Trophoblast cell (in vitro differentiated cells and primary cell): Measurements from ENCODE around the gene FRMPD4.

Source experiments
- DNase-seq, 2 donors: peaks; one replicate each; pipeline ENCODE4 v3.0.0-alpha.2; 2016
- H2AFZ ChIP-seq: 2 replicates; pipeline ENCODE4 v1.6.1; 2013; ENCODE audit warnings: low read length, moderate library complexity, mild to moderate bottlenecking; ENCODE audit not compliant: insufficient read depth, poor library complexity
- H2AK5ac ChIP-seq: 2 replicates; pipeline ENCODE4 v1.6.1; 2013; ENCODE audit warnings: mild to moderate bottlenecking, low read length
- H2BK120ac ChIP-seq: 2 replicates; pipeline ENCODE4 v1.6.1; 2013; ENCODE audit warnings: low read length, mild to moderate bottlenecking, moderate library complexity; ENCODE audit not compliant: insufficient read depth, poor library complexity
- H2BK12ac ChIP-seq: 2 replicates; pipeline ENCODE4 v1.6.1; 2013; ENCODE audit warnings: mild to moderate bottlenecking, low read length, moderate library complexity
- H2BK5ac ChIP-seq: 2 replicates; pipeline ENCODE4 v1.6.1; 2013; ENCODE audit warnings: low read length, low read depth, moderate library complexity, mild to moderate bottlenecking; ENCODE audit not compliant: poor library complexity
- H3K14ac ChIP-seq: 2 replicates; pipeline ENCODE4 v1.6.1; 2013; ENCODE audit warnings: mild to moderate bottlenecking, low read length
- H3K18ac ChIP-seq: 2 replicates; pipeline ENCODE4 v1.6.1; 2013; ENCODE audit warnings: mild to moderate bottlenecking, low read length
- H3K23ac ChIP-seq: 2 replicates; pipeline ENCODE4 v1.6.1; 2013; ENCODE audit warnings: low read length
- H3K27ac ChIP-seq: 2 replicates; pipeline ENCODE4 v1.5.1; 2013; ENCODE audit warnings: low read depth, mild to moderate bottlenecking, inconsistent platforms, low read length, moderate library complexity
- H3K27me3 ChIP-seq: 2 replicates; pipeline ENCODE4 v1.6.1; 2013; ENCODE audit warnings: inconsistent platforms, mild to moderate bottlenecking, low read length, moderate library complexity; ENCODE audit not compliant: insufficient read depth
- H3K36me3 ChIP-seq, 2 experiments: 1 replicate in 1 of 2; 2 replicates in 1 of 2; pipeline ENCODE4 v1.6.1; 2013; ENCODE audit warnings: low read length in 2 of 2, mild to moderate bottlenecking in 2 of 2, moderate library complexity in 1 of 2; ENCODE audit not compliant: insufficient read depth in 2 of 2, control insufficient read depth in 1 of 2
- H3K4ac ChIP-seq: 2 replicates; pipeline ENCODE4 v1.6.1; 2013; ENCODE audit warnings: low read depth, mild to moderate bottlenecking, low read length, moderate library complexity
- H3K4me1 ChIP-seq, 2 experiments: 1 replicate in 1 of 2; 2 replicates in 1 of 2; pipeline ENCODE4 v1.6.1; 2013; ENCODE audit warnings: low read length in 2 of 2, mild to moderate bottlenecking in 2 of 2, moderate library complexity in 1 of 2; ENCODE audit not compliant: insufficient read depth in 2 of 2, control insufficient read depth in 1 of 2
- H3K4me2 ChIP-seq: 2 replicates; pipeline ENCODE4 v1.6.1; 2013; ENCODE audit warnings: inconsistent platforms, mild to moderate bottlenecking, low read length, moderate library complexity
- H3K4me3 ChIP-seq: 2 replicates; pipeline ENCODE4 v1.5.1; 2013; ENCODE audit warnings: mild to moderate bottlenecking, low read depth, low read length, inconsistent platforms
- H3K79me1 ChIP-seq: one replicate; pipeline ENCODE4 v1.6.1; 2013; ENCODE audit warnings: low read length
- H3K79me2 ChIP-seq: 2 replicates; pipeline ENCODE4 v1.6.1; 2013; ENCODE audit warnings: low read length, mild to moderate bottlenecking; ENCODE audit not compliant: control insufficient read depth, insufficient read depth, poor library complexity
- H3K9ac ChIP-seq: 2 replicates; pipeline ENCODE4 v1.6.1; 2013; ENCODE audit warnings: mild to moderate bottlenecking, low read length
- H3K9me3 ChIP-seq: 2 replicates; pipeline ENCODE4 v1.6.1; 2013; ENCODE audit warnings: low read depth, mild to moderate bottlenecking, control low read depth, inconsistent platforms, low read length; ENCODE audit not compliant: insufficient read depth
- H4K12ac ChIP-seq: 2 replicates; pipeline ENCODE4 v1.6.1; 2013; ENCODE audit warnings: low read depth, mild to moderate bottlenecking, low read length, moderate library complexity
- H4K8ac ChIP-seq: 2 replicates; pipeline ENCODE4 v1.6.1; 2013; ENCODE audit warnings: low read depth, mild to moderate bottlenecking, low read length, moderate library complexity
- H4K91ac ChIP-seq: one replicate; pipeline ENCODE4 v1.6.1; 2013; ENCODE audit warnings: low read depth, mild to moderate bottlenecking, low read length, moderate library complexity
- WGBS: extraction: QIAGEN DNeasy Blood & Tissue Kit; methylation state at CpG from one replicate; pipeline ENCODE4 v1.1.7; 2013; ENCODE audit warnings: missing lambda C conversion rate; ENCODE audit not compliant: insufficient read length, insufficient coverage; ENCODE audit errors: extremely low coverage; 5-methylcytosine and 5-hydroxymethylcytosine counted together

The FRMPD4 gene

GRCh38 chrX:12434493-12434892, 296.2 kb downstream of the FRMPD4 start:
- no peak overlapping the region for H4K8ac ChIP-seq
- no peaks in the 10 kb centered on the region for H3K9me3 ChIP-seq
- no peak overlapping the region for H3K18ac ChIP-seq
- whole genome bisulfite sequencing, result no CpG with 5 or more reads among the region's 1 CpG
- no peak overlapping the region for H3K4ac ChIP-seq
- no peaks in the 10 kb centered on the region for H3K4me1 ChIP-seq
- no peak overlapping the region for H3K14ac ChIP-seq
- no peak overlapping the region for H4K12ac ChIP-seq
- no peaks in the 10 kb centered on the region for H3K79me1 ChIP-seq
- no peak overlapping the region for H2AK5ac ChIP-seq
- no peak overlapping the region for H3K27ac ChIP-seq
- H4K91ac ChIP-seq, result no peak overlapping the region
- no peak overlapping the region for H3K9ac ChIP-seq
- no peak overlapping the region for H3K4me3 ChIP-seq
- H3K27me3 ChIP-seq, result no peaks in the 10 kb centered on the region
- no peaks in the 10 kb centered on the region for H3K36me3 ChIP-seq
- no peak overlapping the region for H2BK120ac ChIP-seq
- H2BK5ac ChIP-seq, result no peak overlapping the region
- no peak overlapping the region for H3K4me2 ChIP-seq
- no peak overlapping the region for H2AFZ ChIP-seq
- no peaks in the 10 kb centered on the region for H3K79me2 ChIP-seq
- H2BK12ac ChIP-seq, result no peak overlapping the region
- no peak overlapping the region for H3K23ac ChIP-seq
- no peak for DNase-seq

DNA sequence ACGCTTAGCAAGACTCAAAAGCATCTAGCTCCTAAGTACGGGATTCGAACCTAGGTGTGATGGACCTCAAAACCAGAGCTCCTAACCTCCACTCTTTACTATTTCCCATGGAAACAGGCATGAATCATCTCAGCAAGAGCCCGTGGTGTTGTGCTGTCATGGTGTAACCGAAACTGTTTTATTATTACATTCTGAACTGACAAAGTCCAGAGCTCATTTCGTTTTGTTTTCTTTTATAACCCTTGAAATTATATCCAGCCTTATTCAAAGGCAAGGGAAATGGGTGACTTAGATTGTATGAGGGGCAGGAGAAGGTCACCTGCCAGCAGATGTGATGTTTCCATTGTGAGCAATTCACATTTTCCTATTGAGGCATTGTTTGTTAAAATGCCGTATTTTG, 301.1 kb downstream of the FRMPD4 start:
- H3K27ac ChIP-seq, result no peak overlapping the region
- no peaks in the 10 kb centered on the region for H3K79me1 ChIP-seq
- H3K18ac ChIP-seq, result no peak overlapping the region
- DNase-seq, result no peak
- no peaks in the 10 kb centered on the region for H3K79me2 ChIP-seq
- H3K4me3 ChIP-seq, result no peak overlapping the region
- no peaks in the 10 kb centered on the region for H3K36me3 ChIP-seq
- H3K4me1 ChIP-seq, result no peaks in the 10 kb centered on the region
- H3K4ac ChIP-seq, result no peak overlapping the region
- no peak overlapping the region for H2AK5ac ChIP-seq
- H3K14ac ChIP-seq, result no peak overlapping the region
- no peak overlapping the region for H2BK120ac ChIP-seq
- H4K8ac ChIP-seq, result no peak overlapping the region
- no peak overlapping the region for H4K12ac ChIP-seq
- H3K23ac ChIP-seq, result no peak overlapping the region
- no peak overlapping the region for H3K4me2 ChIP-seq
- no CpG with 5 or more reads among the region's 7 CpGs for WGBS
- no peak overlapping the region for H2AFZ ChIP-seq
- no peak overlapping the region for H4K91ac ChIP-seq
- no peak overlapping the region for H2BK5ac ChIP-seq
- no peaks in the 10 kb centered on the region for H3K9me3 ChIP-seq
- H3K27me3 ChIP-seq, result no peaks in the 10 kb centered on the region
- no peak overlapping the region for H3K9ac ChIP-seq
- no peak overlapping the region for H2BK12ac ChIP-seq

GRCh38 chrX:12440246-12440645, 302.0 kb downstream of the FRMPD4 start:
- H2BK120ac ChIP-seq, result no peak overlapping the region
- no peak overlapping the region for H4K12ac ChIP-seq

DNA sequence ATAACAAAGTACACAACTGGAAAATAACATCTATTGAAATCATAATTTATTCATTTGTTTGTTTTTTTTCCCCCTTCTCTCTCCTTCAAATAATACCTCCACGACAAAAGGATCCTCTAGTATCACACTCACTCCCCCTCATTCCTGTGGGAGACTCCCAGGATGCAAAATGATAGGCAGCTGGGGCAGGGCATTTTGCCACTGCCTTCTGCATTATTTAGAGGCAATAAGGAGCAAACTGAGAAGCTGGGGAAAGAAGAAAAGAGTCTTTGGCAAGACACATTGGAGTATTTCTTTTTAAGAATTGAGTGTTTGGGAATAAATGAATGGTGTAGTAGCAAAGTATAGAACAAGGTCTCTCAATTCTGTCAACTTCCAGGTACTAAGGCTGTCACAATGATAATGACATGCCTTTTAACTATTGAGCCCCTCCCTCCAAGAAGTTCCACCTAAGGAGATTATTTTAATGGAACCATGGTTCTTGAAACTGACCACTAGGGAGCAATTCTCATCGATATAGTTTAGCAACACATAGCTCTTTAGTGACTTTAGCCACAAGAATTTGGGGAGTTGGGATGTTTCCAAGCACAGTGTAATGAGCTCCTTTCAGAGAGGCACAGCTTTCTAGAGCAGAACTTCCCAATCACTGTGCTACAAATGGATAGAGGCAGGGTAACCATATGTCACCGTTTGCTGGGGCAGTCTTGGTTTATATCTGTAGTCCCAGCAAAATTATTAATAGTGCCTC, 303.3 kb downstream of the FRMPD4 start:
- no peak overlapping the region for H4K91ac ChIP-seq
- no peak overlapping the region for H3K4me3 ChIP-seq
- WGBS, result no CpG with 5 or more reads among the region's 3 CpGs
- H3K79me2 ChIP-seq, result no peaks in the 10 kb centered on the region
- H4K8ac ChIP-seq, result no peak overlapping the region
- H2BK12ac ChIP-seq, result no peak overlapping the region
- no peaks in the 10 kb centered on the region for H3K27me3 ChIP-seq
- no peak for DNase-seq
- no peak overlapping the region for H3K4me2 ChIP-seq
- H2AFZ ChIP-seq, result no peak overlapping the region
- no peak overlapping the region for H2BK5ac ChIP-seq
- no peak overlapping the region for H3K4ac ChIP-seq
- no peak overlapping the region for H2AK5ac ChIP-seq
- H3K27ac ChIP-seq, result no peak overlapping the region
- H3K9ac ChIP-seq, result no peak overlapping the region
- H3K18ac ChIP-seq, result no peak overlapping the region
- H3K23ac ChIP-seq, result no peak overlapping the region
- no peak overlapping the region for H2BK120ac ChIP-seq
- H4K12ac ChIP-seq, result no peak overlapping the region
- no peaks in the 10 kb centered on the region for H3K79me1 ChIP-seq
- no peaks in the 10 kb centered on the region for H3K4me1 ChIP-seq
- H3K14ac ChIP-seq, result no peak overlapping the region
- no peaks in the 10 kb centered on the region for H3K36me3 ChIP-seq
- no peaks in the 10 kb centered on the region for H3K9me3 ChIP-seq

More at GRCh38 chrX:12440246-12440645, 302.0 kb downstream of the FRMPD4 start:
- no peak overlapping the region for H3K9ac ChIP-seq
- no peak overlapping the region for H3K4ac ChIP-seq
- no peak overlapping the region for H3K27ac ChIP-seq
- DNase-seq, result no peak
- H3K79me2 ChIP-seq, result no peaks in the 10 kb centered on the region
- no peak overlapping the region for H4K91ac ChIP-seq
- no peak overlapping the region for H3K18ac ChIP-seq
- H2BK5ac ChIP-seq, result no peak overlapping the region
- no peak overlapping the region for H3K4me2 ChIP-seq
- H4K8ac ChIP-seq, result no peak overlapping the region
- no peak overlapping the region for H2AFZ ChIP-seq
- H3K27me3 ChIP-seq, result no peaks in the 10 kb centered on the region
- no peaks in the 10 kb centered on the region for H3K36me3 ChIP-seq
- H3K79me1 ChIP-seq, result no peaks in the 10 kb centered on the region
- H3K9me3 ChIP-seq, result no peaks in the 10 kb centered on the region
- no peak overlapping the region for H3K23ac ChIP-seq
- no peak overlapping the region for H2BK12ac ChIP-seq
- no peaks in the 10 kb centered on the region for H3K4me1 ChIP-seq
- no peak overlapping the region for H3K4me3 ChIP-seq
- no peak overlapping the region for H2AK5ac ChIP-seq
- no peak overlapping the region for H3K14ac ChIP-seq
